HG02588 (cell line): ENCODE measurements around the gene CFAP119.

Source experiments
- ATAC-seq: cut with Tn5 transposase; IDR thresholded peaks from one replicate; pipeline ENCODE4 v1.9.1; 2021; ENCODE audit warnings: mild to moderate bottlenecking, moderate library complexity; ENCODE audit not compliant: unreplicated experiment

CFAP119 gene

DNA sequence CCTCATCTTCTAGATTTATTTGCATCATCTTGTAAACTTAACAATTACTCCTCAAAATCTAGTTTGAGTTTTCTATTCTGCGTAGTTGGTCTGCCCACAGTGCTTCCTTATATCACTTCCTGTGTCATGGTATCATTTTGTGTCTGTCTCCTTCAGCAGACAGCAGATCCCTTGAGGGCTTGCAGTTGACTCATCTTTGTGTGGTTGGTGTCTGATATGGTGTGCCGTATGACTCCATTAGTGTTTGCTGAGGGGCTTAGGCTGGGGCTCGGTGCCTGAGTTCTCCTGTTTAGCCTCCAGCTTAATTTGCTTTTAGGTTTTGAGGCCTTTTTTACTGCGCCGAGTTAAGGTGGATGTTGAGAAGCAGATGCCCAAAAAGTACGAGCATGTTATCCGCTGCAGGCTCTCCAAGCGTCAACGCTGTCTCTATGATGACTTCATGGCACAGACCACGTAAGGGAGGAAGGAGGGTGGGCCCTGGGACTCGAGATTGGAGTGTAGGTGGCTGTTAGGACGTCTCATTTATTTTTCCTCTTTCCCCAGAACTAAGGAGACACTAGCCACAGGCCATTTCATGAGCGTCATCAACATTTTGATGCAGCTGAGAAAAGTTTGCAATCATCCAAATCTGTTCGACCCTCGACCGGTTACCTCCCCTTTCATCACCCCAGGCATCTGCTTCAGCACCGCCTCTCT is 46.0 kb downstream of the CFAP119 start:
- ATAC-seq, result no peak

DNA sequence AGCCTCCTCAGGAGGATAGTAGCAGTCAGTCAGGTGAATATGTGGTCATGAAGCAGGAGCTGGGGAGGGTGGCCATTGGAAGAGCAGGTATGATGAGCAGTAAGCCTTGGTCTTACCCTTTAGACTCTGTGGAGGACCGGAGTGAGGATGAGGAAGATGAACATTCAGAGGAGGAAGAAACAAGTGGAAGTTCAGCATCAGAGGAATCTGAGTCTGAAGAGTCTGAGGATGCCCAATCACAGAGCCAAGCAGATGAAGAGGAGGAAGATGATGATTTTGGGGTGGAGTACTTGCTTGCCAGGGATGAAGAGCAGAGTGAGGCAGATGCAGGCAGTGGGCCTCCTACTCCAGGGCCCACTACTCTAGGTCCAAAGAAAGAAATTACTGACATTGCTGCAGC is 50.1 kb downstream of the CFAP119 start:
- no peak for ATAC-seq

DNA sequence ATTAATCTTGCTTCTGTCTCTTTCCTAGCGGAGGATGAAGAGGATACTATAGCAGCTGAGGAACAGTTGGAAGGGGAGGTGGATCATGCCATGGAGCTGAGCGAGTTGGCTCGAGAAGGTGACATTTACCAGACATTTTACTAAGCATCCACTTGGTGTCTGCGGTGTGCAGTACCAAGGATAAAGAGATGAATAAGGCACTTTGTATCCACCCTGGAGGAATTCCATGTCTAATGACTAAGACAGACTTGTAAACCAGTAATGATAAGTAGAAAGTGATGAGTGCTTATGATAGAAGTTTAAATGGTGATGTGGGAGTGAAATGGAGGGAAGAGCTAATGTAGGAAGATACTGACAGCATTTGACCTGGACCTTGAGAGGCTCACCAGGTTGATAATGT is 50.9 kb downstream of the CFAP119 start:
- ATAC-seq, result no peak
